HG03342 (cell line): Measurements from ENCODE around the gene UBA6.
"Not testable (repeated sequence)": the region's sequence is repeated elsewhere in the genome, so short reads cannot be mapped to it uniquely, and the experiment has no call there.

ENCODE experiments used
- ATAC-seq: cut with Tn5 transposase; IDR thresholded peaks from one replicate; pipeline ENCODE4 v1.9.1; 2021; ENCODE audit warnings: mild to moderate bottlenecking, moderate library complexity; ENCODE audit not compliant: unreplicated experiment

UBA6 gene

GRCh38 chr4:67700738-67701516, at the start of gene UBA6:
TSS of gene UBA6 (minus strand) at chr4:67701155. CDS start at chr4:67701119, 36 bp downstream.
- peak; percentile 98 for ATAC-seq

- no peak for ATAC-seq
Observed at GRCh38 chr4:67750691-67751090, 49.7 kb upstream of the UBA6 start.

- ATAC-seq = no peak
Observed at GRCh38 chr4:67749286-67749685, 48.3 kb upstream of the UBA6 start.

- peak; percentile 52 for ATAC-seq
Observed at GRCh38 chr4:67746797-67747495, 46.0 kb upstream of the UBA6 start.

GRCh38 chr4:67744561-67745283, 43.8 kb upstream of the UBA6 start:
- ATAC-seq = no peak

GRCh38 chr4:67743194-67743593, 42.2 kb upstream of the UBA6 start:
- ATAC-seq = no peak

GRCh38 chr4:67736262-67736661, 35.3 kb upstream of the UBA6 start:
- no peak for ATAC-seq

- ATAC-seq = no peak
Observed at GRCh38 chr4:67735325-67735724, 34.4 kb upstream of the UBA6 start.

GRCh38 chr4:67730511-67730910, 29.6 kb upstream of the UBA6 start:
- not testable (repeated sequence) for ATAC-seq

- no peak for ATAC-seq
Observed at GRCh38 chr4:67727124-67727850, 26.3 kb upstream of the UBA6 start.

GRCh38 chr4:67725981-67726380, 25.0 kb upstream of the UBA6 start:
- ATAC-seq = no peak

- no peak for ATAC-seq
Observed at GRCh38 chr4:67725132-67725531, 24.2 kb upstream of the UBA6 start.

- no peak for ATAC-seq
Observed at GRCh38 chr4:67723949-67724348, 23.0 kb upstream of the UBA6 start.

GRCh38 chr4:67723341-67723740, 22.4 kb upstream of the UBA6 start:
- no peak for ATAC-seq

- ATAC-seq = no peak
Observed at GRCh38 chr4:67721770-67722597, 21.0 kb upstream of the UBA6 start.

- ATAC-seq = no peak
Observed at GRCh38 chr4:67721315-67721769, 20.4 kb upstream of the UBA6 start.

GRCh38 chr4:67719953-67720617, 19.1 kb upstream of the UBA6 start:
- no peak for ATAC-seq

GRCh38 chr4:67718848-67719247, 17.9 kb upstream of the UBA6 start:
- no peak for ATAC-seq

GRCh38 chr4:67717586-67717985, 16.6 kb upstream of the UBA6 start:
- ATAC-seq = no peak

- ATAC-seq = no peak
Observed at GRCh38 chr4:67714955-67715354, 14.0 kb upstream of the UBA6 start.
